HepG2 (cell line): ENCODE measurements around the gene PRKACB.
"Not testable (repeated sequence)": the region's sequence is repeated elsewhere in the genome, so short reads cannot be mapped to it uniquely, and the experiment has no call there.

ENCODE experiments used
- DNMT1 ChIP-seq: sonication (generic); formaldehyde crosslinking; IDR thresholded peaks from 2 replicates; pipeline ENCODE4 v1.5.1; 2020; ENCODE audit warnings: mild to moderate bottlenecking, missing genetic modification reagents
- EZH2 ChIP-seq: conservative IDR thresholded peaks from 2 replicates; pipeline ENCODE4 v1.6.1; 2012; ENCODE audit warnings: mild to moderate bottlenecking, low read depth, low read length, moderate library complexity
- IRX3 ChIP-seq: sonication (generic); formaldehyde crosslinking; IDR thresholded peaks from 2 replicates; pipeline ENCODE4 v1.8.1; 2023; ENCODE audit warnings: mild to moderate bottlenecking, low read depth, missing genetic modification reagents, borderline replicate concordance
- KAT7 ChIP-seq: IDR thresholded peaks from 2 replicates; pipeline ENCODE4 v1.6.1; 2018; ENCODE audit warnings: borderline replicate concordance, missing compliant biosample characterization
- ZFAT ChIP-seq: sonication (generic); formaldehyde crosslinking; conservative IDR thresholded peaks from 2 replicates; pipeline ENCODE4 v1.8.1; 2023; ENCODE audit warnings: missing genetic modification reagents, inconsistent platforms
- ZNF441 ChIP-seq: sonication (generic); formaldehyde crosslinking; IDR thresholded peaks from 2 replicates; pipeline ENCODE4 v1.7.0; 2021; ENCODE audit warnings: missing genetic modification reagents, borderline replicate concordance
- ZNF772 ChIP-seq: sonication (generic); formaldehyde crosslinking; IDR thresholded peaks from 2 replicates; pipeline ENCODE4 v1.5.0; 2020; ENCODE audit warnings: mild to moderate bottlenecking, missing genetic modification reagents
- ZNF777 ChIP-seq: sonication (generic); formaldehyde crosslinking; IDR thresholded peaks from 2 replicates; pipeline ENCODE4 v1.4.0; 2020; ENCODE audit warnings: missing genetic modification reagents
- ZNF841 ChIP-seq: sonication (generic); formaldehyde crosslinking; IDR thresholded peaks from 2 replicates; pipeline ENCODE4 v1.8.1; 2023; ENCODE audit warnings: missing genetic modification reagents, borderline replicate concordance
- TF ChIP-seq, protein P1 (sequence below): sonication (generic); formaldehyde crosslinking; IDR thresholded peaks from 2 replicates; pipeline ENCODE4 v1.5.0; 2020; ENCODE audit warnings: mild to moderate bottlenecking, missing genetic modification reagents, moderate library complexity
- TF ChIP-seq, protein P2 (sequence below): sonication (generic); formaldehyde crosslinking; IDR thresholded peaks from 2 replicates; pipeline ENCODE4 v1.5.0; 2020; ENCODE audit warnings: mild to moderate bottlenecking, missing genetic modification reagents
- TF ChIP-seq, protein P3 (sequence below): sonication (generic); formaldehyde crosslinking; IDR thresholded peaks from 2 replicates; pipeline ENCODE4 v1.5.0; 2020; ENCODE audit warnings: missing genetic modification reagents, mild to moderate bottlenecking, borderline replicate concordance
- TF ChIP-seq, protein P4 (sequence below): sonication (generic); formaldehyde crosslinking; IDR thresholded peaks from 2 replicates; pipeline ENCODE4 v1.5.0; 2020; ENCODE audit warnings: mild to moderate bottlenecking, missing genetic modification reagents, borderline replicate concordance
- TF ChIP-seq, protein P5 (sequence below): sonication (generic); formaldehyde crosslinking; IDR thresholded peaks from 2 replicates; pipeline ENCODE4 v1.5.1; 2020; ENCODE audit warnings: missing genetic modification reagents, mild to moderate bottlenecking, borderline replicate concordance

DNA sequence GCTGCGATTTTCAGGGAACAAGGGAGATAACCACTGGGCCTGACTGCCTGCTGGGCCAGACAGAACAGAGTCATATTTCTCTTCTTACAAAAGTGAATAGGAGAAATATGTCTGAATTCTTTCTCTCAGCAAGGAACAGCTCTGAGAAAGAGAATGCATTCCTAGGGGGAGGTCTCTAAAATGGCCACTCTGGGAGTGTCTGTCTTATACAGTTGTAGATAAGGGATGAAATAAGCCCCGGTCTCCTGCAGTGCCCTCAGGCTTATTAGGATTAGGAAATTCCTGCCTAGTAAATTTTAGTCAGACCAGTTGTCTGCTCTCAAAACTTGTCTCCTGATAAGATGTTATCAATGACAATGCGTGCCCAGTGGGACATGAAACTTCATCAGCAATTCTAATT is 143.3 kb downstream of the PRKACB start:
- TF ChIP-seq, protein P1, sequence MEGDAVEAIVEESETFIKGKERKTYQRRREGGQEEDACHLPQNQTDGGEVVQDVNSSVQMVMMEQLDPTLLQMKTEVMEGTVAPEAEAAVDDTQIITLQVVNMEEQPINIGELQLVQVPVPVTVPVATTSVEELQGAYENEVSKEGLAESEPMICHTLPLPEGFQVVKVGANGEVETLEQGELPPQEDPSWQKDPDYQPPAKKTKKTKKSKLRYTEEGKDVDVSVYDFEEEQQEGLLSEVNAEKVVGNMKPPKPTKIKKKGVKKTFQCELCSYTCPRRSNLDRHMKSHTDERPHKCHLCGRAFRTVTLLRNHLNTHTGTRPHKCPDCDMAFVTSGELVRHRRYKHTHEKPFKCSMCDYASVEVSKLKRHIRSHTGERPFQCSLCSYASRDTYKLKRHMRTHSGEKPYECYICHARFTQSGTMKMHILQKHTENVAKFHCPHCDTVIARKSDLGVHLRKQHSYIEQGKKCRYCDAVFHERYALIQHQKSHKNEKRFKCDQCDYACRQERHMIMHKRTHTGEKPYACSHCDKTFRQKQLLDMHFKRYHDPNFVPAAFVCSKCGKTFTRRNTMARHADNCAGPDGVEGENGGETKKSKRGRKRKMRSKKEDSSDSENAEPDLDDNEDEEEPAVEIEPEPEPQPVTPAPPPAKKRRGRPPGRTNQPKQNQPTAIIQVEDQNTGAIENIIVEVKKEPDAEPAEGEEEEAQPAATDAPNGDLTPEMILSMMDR (CRISPR knock-in tag): not testable (repeated sequence)
- TF ChIP-seq ZNF777; ZNF441 (CRISPR knock-in tag); ZFAT (CRISPR knock-in tag); IRX3; KAT7; ZNF772; EZH2; ZNF841 (CRISPR knock-in tag); DNMT1 (CRISPR knock-in tag): not testable (repeated sequence)
- TF ChIP-seq, protein P2, sequence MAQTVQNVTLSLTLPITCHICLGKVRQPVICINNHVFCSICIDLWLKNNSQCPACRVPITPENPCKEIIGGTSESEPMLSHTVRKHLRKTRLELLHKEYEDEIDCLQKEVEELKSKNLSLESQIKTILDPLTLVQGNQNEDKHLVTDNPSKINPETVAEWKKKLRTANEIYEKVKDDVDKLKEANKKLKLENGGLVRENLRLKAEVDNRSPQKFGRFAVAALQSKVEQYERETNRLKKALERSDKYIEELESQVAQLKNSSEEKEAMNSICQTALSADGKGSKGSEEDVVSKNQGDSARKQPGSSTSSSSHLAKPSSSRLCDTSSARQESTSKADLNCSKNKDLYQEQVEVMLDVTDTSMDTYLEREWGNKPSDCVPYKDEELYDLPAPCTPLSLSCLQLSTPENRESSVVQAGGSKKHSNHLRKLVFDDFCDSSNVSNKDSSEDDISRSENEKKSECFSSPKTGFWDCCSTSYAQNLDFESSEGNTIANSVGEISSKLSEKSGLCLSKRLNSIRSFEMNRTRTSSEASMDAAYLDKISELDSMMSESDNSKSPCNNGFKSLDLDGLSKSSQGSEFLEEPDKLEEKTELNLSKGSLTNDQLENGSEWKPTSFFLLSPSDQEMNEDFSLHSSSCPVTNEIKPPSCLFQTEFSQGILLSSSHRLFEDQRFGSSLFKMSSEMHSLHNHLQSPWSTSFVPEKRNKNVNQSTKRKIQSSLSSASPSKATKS (CRISPR knock-in tag): not testable (repeated sequence)
- TF ChIP-seq, protein P3, sequence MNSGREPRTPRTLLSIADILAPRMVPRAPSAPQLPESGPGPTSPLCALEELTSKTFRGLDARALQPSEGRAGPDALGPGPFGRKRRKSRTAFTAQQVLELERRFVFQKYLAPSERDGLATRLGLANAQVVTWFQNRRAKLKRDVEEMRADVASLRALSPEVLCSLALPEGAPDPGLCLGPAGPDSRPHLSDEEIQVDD (CRISPR knock-in tag): not testable (repeated sequence)
- TF ChIP-seq, protein P4, sequence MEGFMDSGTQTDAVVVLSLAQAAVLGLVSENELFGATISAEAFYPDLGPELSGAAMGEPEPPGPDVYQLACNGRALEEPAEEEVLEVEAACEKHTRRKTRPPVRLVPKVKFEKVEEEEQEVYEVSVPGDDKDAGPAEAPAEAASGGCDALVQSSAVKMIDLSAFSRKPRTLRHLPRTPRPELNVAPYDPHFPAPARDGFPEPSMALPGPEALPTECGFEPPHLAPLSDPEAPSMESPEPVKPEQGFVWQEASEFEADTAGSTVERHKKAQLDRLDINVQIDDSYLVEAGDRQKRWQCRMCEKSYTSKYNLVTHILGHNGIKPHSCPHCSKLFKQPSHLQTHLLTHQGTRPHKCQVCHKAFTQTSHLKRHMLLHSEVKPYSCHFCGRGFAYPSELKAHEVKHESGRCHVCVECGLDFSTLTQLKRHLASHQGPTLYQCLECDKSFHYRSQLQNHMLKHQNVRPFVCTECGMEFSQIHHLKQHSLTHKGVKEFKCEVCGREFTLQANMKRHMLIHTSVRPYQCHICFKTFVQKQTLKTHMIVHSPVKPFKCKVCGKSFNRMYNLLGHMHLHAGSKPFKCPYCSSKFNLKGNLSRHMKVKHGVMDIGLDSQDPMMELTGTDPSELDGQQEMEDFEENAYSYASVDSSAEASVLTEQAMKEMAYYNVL (CRISPR knock-in tag): not testable (repeated sequence)
- TF ChIP-seq, protein P5, sequence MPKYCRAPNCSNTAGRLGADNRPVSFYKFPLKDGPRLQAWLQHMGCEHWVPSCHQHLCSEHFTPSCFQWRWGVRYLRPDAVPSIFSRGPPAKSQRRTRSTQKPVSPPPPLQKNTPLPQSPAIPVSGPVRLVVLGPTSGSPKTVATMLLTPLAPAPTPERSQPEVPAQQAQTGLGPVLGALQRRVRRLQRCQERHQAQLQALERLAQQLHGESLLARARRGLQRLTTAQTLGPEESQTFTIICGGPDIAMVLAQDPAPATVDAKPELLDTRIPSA (CRISPR knock-in tag): not testable (repeated sequence)
